ENCODE measurements around the gene SSR3. TPM values are rescaled to one million over a fixed set of nuclear protein-coding genes. Genes with fewer than 3 reads are reported as not detected.

Gene SSR3
- total and polyA plus RNA-seq, 2 of the 8 experiments (the other 6 are each of a cell fraction or from before 2014, with no cell fraction given): 92.7 to 208 TPM

DNA sequence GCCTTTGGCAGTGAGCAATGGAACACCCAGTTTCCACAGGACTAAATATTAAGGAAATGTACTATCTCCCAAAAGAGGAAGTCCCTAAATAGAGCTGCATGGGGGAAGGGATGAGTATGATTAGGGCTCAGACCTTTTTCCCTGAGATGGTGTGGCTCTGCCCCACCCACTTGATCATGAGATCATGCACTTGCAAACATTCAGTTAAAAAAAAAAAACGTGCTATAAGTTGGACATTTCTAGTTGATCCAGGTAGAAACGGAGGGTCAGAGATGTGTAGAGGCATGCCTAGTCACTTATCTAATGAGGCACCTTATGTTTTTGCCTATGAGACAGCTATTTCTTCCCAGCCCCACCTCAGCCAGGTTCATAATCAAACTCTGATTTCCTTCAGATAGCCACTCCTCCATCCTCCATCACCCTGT lies 24.5 kb upstream of the SSR3 start (continued):
- TF ChIP-seq, protein P1, sequence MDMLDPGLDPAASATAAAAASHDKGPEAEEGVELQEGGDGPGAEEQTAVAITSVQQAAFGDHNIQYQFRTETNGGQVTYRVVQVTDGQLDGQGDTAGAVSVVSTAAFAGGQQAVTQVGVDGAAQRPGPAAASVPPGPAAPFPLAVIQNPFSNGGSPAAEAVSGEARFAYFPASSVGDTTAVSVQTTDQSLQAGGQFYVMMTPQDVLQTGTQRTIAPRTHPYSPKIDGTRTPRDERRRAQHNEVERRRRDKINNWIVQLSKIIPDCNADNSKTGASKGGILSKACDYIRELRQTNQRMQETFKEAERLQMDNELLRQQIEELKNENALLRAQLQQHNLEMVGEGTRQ (IDR thresholded peaks at IDR 0.05; ENCODE audit: low read length): no peak
- no peak for TF ChIP-seq RXRA (IDR thresholded peaks at IDR 0.05; ENCODE audit: insufficient read depth, low read depth, low read length)
